Stimulated activated CD8-positive, alpha-beta memory T cell treated with anti-CD3 and anti-CD28 coated beads, Interleukin-4, amount 100 ng/mL, for 1 hour (primary cell): ENCODE measurements around the gene CD3G.

ENCODE experiments used
- DNase-seq, 2 donors: peaks; one replicate each; pipeline ENCODE4 v3.0.0-alpha.2; 2020; ENCODE audit warnings: low read depth in 2 of 2, low spot score in 1 of 2

The CD3G gene

DNA sequence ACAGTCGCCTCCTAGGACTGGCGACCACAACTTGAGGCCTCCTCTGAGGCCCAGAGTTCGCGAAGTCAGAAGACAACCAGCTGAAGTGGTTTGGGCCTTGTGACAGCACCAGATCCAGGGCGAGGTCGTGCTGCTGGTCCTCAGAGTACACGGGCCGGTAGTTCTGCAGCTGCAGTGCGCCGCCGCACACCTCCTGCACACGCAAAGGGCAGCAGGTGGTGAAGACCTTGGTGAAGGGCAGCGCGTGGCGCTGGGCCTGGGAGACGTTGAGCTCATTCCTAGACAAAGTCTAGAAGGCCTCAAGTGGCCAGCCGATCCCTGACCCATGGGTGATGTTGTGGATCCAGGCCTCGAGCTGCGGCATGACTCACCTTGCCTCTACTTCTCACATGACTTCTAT lies 21.4 kb upstream of the CD3G start:
- no peak for DNase-seq

DNA sequence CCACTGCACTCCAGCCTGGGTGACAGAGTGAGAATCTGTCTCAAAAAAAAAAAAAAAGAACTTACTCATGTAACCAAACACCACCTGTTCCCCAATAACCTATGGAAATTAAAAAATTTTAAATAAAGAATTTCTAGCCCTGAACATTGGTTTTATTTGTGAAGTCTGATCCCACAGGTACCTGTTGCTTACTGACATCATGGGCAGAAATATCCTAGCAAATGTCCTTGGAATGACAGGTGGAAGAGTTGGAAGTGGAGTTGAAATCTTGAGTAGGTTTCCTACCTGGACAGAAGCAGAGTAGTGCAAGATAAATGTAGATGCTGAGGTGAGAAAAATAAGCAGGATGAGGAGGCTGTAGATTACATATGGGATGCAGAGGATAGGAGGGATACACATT lies 18.9 kb upstream of the CD3G start:
- DNase-seq = no peak

DNA sequence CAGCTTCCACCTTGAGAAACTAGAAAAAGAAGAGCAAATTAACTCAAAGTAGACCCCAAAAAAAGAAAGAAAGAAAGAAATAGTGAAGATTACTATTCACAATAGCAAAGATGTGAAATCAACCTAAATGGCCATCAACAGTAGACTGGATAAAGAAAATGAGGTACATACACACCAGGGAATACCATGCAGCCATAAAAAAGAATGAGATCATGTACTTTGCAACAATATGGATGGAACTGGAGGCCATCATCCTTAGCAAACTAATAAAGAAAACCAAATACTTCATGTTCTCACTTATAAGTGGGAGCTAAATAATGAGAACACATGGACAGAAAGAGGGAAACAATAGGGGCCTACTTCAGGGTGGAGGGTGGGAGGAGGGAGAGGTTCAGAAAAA lies 15.4 kb upstream of the CD3G start:
- DNase-seq = no peak

DNA sequence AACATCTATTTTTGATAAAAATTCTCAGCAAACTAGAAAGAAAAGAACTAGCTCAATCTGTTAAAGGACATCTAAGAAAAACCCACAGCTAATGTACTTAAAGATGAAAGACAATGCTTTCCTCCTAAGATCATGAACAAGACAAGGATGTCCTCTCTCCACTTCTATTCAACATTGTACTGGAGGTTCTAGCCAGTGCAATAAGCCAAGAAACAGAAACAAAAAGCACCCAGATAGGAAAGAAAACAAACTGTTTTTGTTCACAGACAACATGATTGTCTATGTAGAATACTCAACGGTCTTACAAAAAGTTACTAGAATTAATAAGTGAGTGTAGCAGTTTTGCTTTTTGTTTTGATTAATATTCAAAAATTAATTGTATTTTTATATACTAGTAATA lies 9.4 kb upstream of the CD3G start:
- DNase-seq = no peak

DNA sequence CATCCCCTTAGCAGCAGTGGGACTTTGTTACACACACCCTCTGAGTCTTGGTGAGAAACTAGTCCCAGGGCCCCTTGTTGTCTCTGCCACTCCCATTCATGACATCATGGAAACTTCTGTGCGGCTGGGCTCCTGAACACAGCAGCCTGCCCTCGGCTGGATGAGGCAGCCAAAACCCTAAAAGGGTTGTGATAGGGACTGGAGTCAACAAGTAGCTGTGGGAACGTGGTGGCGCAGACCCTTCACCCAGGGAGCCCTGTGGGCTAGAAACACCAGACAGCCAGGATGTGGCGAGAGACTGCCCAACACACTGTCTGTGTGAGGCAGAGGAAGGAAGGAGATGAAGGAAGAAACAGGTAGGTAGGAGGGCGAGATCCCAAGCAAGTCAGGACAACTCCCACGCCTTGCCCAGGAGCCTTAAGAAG lies 5.5 kb upstream of the CD3G start:
- peak; percentile 69 to 80 for DNase-seq

DNA sequence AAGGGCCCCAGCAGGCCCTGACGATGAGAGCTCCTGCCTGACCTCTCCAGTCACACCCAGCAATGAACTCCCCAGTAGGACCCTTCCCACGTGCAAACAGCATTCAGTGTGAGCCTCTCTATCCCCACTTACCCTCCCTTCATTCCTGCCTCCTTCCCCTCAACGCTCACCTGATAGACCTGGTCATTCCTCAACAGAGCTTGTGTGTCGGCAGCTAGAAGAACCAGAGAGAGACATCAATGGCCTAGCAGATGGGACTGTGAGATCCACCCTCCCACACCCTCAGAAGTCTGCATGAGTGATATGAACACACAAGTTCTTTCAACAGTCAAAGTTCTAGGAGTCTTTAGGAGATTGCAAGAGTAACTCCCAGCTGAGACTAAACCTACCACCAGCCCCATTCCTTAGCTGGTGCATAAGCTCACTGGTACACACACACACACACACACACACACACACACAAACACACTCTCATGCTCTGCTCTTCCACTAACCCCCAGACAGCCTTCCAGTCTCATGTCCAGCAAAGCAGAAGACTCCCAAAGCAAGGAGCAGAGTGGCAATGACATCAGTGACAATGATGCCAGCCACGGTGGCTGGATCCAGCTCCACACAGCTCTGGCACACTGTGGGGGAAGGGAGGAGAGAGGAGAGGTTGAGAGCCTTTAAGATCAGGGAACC lies 4.7 kb upstream of the CD3G start:
- DNase-seq = no peak

DNA sequence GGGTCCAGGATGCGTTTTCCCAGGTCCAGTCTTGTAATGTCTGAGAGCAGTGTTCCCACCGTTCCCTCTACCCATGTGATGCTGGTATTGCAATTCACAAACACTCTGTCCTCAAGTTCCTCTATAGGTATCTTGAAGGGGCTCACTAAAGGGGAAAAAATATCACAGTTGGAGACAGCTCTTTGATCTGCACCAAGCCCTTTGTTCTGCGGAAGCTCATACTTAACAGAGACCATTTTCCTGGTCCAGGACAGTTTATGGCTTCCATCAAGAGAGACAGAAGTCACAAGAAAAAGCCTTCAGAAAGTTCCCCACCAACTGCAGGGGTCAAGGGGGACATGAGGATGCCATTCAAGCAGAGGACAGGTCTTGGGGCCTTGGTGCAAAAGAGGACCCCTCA lies 3.7 kb upstream of the CD3G start:
- no peak for DNase-seq

DNA sequence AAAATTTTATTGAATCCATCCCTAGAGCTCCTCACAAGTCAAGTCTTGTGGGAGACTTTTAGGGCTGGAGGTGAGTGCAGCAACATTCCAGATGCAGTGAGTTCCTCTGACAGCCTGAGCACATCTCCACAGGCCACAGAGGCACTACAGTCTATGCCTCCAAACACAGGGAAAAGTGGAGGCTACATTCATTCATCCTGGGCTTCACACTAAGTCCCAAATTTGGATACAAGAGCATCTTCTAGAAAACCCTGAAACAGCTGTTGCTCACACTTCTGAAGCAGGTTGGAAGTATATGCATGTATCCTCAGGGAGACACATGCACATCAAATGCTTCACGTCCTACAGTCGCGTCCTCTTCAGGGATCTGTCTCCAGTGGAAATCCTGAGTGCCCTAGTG lies 2.9 kb upstream of the CD3G start:
- no peak for DNase-seq

DNA sequence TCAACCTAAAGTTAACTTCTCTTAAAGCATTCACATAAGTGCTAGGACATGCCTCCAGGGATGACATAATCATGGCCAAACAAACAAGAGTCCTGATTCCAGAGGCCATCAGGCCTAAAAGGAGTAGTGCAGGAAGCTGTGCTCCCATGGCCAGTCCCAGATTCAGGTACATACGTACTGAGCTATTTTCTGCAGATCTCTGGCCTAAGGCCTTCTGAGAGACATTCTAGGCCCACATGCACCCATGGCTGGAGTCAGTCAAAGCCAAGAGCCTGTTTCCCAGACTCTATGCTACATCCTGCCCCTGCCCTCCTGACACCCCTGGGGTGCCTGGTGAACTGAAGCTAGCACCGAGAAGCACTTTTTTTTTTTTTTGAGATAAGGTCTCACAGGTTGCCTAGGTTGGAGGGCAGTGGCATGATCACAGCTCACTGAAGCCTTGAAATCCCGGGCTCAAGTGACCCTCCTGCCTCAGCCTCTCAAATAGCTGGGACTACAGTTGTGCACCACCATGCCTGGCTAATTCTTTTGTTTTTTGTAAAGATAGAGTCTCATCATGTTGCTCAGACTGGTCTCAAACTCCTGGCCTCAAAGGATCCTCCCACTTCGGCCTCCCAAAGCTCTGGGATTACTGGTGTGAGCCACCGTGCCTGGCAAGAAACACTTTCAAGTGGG lies 2.2 kb upstream of the CD3G start:
- DNase-seq = no peak

DNA sequence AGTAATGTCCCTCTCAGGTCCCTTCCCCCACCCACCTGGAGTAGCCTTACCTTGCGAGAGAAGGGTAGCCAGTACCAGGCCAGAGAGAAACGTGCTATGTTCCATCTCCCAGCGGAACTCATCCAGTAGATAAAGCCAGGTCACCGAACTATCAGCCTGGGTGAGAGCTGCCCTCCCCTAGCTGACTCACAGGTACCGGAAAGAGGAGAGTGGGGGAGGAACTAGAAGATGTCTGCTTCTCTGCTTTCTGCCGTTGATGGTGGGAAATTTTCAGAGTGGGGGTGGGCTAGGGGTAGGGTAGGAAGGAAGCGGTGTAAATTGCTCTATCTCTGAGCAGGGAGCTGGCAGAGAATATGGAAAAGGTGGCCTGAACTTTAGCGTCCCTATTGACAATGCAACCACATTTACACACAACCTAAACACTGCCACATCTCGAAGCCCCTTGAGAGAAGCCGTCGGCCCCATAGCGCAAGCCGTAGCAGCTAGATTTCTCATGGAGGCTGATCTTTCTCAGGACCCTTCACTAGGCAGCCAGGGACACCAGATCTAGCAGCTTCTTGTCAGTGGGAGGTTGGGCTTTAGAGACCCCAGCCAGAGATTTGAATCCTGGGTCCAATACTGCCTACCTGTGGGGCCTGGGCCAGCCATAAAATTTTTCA lies 1.5 kb upstream of the CD3G start, which contains the start of gene CD3D:
Gene CD3D (minus strand): TSS at position 203 of the 659 bp plus-strand sequence. CDS start 98 bp downstream, at position 105.
- DNase-seq = peak in 1 of 2 donors; percentile 46

DNA sequence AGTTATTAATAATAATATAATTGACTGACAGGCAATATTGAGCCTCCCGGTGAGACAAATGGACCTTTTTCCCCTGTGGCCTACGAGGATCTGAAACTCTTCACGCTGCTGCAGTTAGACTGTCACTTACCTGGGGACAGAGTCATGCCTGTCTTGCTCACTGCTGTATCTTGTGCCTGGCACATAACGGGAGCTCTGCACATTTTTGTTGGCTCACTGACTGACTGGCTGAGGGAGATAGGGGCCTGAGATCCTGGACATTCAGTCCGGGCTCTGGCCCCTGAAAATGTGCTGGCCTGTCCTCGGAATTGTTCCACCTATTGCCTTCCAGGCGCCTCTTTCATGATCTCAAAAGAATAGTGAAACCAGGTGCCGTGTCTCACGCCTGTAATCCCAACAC lies 896 bp upstream of the CD3G start:
- DNase-seq = no peak

DNA sequence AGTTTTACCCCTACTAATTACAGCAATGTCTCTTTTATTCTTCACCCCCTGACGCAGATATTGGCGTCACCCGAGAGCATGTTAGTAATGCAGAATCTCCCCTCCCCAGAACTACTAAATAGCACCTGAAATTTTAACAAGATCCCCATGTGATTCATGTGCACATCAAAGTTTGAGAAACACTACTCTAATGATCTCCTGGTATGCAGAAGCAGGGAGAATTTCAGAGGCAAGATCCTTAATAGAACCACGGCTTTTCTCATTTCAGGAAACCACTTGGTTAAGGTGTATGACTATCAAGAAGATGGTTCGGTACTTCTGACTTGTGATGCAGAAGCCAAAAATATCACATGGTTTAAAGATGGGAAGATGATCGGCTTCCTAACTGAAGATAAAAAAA lies 5.3 kb downstream of the CD3G start:
- DNase-seq = no peak

DNA sequence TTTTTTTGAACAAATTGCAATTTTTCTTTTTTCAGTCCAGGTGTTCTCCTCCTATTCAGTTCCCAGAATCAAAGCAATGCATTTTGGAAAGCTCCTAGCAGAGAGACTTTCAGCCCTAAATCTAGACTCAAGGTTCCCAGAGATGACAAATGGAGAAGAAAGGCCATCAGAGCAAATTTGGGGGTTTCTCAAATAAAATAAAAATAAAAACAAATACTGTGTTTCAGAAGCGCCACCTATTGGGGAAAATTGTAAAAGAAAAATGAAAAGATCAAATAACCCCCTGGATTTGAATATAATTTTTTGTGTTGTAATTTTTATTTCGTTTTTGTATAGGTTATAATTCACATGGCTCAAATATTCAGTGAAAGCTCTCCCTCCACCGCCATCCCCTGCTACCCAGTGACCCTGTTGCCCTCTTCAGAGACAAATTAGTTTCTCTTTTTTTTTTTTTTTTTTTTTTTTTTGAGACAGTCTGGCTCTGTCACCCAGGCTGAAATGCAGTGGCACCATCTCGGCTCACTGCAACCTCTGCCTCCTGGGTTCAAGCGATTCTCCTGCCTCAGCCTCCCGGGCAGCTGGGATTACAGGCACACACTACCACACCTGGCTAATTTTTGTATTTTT lies 9.1 kb downstream of the CD3G start:
- DNase-seq = no peak

DNA sequence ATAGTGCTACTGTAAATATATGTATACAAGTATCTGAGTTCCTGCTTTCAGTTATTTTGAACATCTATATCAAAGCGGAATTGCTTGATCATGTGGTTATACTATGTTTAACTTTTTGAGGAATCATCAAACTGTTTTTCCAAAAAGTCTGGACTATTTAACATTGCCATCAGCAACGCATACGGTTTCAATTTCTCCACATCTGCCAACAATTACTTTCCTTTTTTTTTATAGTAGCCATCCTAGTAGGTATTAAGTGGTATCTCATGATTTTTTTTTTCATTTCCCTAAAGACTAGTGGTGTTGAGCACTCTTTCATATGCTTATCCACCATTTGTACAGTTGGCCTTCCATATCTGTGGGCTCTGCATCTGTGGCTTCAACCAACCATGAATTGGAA lies 13.9 kb downstream of the CD3G start:
- DNase-seq = no peak

DNA sequence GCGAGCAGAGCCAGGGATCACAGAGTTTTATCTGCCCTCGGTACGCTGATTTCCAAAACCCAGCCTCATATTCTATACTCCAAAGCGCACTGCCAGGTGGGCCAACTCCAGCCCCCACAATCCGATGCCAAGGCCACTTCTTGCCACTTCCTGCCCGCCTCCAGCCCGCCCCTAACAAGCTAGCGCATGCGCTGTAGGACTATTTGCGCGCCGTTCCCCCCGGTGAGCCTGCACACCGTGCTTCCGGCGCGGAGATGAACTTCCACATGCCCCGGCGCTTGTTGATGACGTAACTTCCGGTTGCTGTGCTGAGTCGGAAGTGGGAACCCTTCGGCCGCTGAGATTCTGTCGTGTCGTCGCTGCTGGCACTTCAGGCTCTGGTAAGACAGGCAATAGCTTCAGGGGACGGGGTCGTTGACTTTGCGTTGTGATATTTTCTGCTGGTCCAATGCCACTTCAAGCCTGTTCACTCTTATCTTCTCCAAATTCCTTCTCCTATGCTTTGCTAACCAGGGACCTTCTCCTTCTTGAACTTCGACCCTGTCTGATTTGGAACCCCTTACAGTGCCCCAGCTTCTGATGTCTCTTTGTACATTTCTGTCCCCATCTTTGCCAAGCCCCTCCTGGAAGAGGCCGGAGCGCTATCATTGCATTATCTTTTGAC lies 15.3 kb downstream of the CD3G start, which contains the start of gene UBE4A:
Gene UBE4A (plus strand): TSS at position 306 of the 664 bp plus-strand sequence. CDS start 5,481 bp downstream, outside the sequence.
- peak; percentile 96 to 99 for DNase-seq

DNA sequence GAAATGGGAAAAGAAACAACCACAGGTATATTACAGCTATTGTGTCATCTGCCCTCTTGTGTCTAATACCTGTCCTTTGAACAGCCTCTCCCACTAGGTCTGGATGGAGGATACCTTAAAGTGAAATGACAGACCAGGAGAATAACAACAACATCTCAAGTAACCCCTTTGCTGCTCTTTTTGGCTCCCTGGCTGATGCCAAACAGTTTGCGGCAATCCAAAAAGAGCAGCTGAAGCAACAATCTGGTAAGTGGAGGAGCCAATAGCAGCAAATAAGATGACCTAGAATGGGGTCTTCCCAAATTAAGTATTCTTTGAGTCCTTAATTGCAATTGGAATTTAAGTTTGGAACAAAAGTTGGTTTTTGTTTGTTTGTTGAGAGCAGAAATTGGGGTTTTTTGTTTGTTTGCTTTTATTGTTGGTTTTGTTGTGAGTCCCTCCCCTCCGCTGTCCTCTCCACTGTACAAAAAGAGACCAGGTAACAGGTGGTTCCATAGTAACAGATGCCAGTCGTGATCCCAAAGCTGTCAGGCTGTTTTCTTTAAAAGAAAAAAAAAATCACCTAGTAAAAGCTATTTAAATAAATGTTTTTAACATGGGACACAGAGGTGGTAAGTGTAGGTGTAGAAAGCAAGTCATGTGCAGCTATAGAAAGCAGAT lies 20.9 kb downstream of the CD3G start:
- DNase-seq = no peak

DNA sequence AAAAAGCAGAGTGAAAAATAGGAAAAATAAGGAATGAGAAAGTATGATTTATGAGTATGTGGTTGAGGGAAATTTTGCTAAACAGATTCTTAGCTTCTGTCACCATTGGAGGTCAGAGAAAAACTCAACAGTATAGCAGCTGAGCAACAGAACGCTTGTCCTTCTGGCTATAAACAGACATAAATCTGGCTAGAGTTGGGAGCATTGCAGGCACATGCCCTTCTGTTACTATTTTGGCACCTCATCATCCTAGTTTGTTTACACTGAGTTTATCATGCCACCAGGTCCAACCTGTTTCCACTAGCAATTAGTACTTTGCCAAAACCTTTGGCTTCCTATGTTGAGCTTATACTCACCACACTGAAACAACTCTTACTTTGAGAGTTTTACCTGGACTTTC lies 22.1 kb downstream of the CD3G start:
- no peak for DNase-seq

DNA sequence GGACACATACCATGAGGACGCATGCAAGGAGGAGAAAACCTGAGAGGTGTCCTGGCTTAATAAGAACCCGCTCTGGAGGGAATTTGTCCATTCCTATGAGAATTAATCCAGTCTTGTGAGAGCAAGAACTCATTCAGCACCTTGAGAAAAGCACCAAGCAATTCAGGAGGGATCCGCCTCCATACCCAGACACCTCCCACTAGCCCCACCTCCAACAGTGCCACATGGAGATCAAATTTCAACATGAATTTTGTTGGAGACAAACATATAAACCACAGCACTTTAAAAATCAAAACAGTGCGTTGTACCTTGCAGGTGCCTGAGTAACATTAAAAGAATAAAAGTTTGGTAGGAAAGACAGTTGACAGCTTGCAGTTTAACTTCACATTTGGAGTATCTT lies 26.6 kb downstream of the CD3G start:
- DNase-seq = no peak

DNA sequence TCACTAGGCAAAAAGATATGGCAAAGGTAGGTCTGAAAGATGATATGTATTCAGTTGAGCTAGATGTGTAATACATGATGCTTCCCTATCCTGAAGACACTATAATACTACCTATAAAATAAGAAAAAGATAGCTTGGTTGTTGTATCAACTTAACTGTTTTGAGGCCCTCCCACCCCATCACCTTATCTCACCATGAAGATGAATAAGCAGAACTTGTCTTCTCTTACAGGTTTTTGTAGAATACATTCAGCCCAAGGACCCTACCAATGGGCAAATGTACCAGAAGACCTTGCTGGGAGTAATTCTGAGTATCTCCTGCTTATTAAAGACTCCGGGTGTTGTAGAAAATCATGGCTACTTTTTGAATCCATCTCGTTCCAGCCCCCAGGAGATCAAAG lies 29.1 kb downstream of the CD3G start:
- no peak for DNase-seq

DNA sequence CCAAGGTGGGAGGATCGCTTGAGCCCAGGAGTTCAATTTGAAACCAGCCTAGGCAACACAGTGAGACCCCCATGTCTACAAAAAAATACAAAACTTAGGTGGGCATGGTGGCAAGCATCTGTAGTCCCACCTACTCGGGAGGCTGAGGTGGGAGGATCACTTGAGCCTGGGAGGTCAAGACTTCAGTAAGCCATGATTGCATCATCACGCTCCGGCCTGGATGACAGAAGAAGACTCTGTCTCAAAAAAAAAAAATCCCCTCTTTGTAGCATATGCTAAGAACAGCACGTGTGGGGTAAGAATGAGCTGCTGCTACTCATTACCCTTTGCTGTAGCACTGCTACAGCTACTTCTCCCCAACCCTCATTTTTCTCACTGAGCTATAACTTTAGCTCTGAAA lies 29.7 kb downstream of the CD3G start:
- DNase-seq = no peak

DNA sequence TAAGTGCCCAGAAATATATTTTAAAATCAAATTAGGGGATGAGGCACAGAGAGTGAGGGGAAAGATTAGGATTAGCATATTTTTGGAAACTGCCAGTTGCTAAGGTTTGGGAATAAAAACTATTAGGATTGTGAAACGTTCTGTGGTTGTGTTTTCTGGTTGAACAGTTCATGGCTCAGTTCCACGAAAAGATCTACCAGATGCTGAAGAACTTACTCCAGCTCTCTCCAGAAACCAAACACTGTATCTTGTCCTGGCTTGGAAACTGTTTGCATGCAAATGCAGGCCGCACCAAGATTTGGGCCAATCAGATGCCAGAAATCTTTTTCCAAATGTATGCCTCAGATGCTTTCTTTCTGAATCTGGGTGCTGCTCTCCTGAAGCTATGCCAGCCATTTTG lies 30.6 kb downstream of the CD3G start:
- DNase-seq = no peak
